SK-N-SH (cell line): ENCODE results near the gene ENTR1. TPM values are rescaled to one million over a fixed set of nuclear protein-coding genes. Genes with fewer than 3 reads are reported as not detected.

Experiments used
- CTCF ChIA-PET: fragments of 300-600, 350-600 bp; formaldehyde crosslinking; extraction: SDS; loops from one replicate; lab custom pipeline; 2021; lab: Yijun Ruan, JAX
- POLR2A ChIA-PET: fragments of 350-600 bp; sonication (Branson Sonifier 250); formaldehyde crosslinking; extraction: SDS; loops from one replicate; lab custom pipeline; 2020; ENCODE audit warnings: antibody characterized with exemption, inconsistent platforms; lab: Yijun Ruan, JAX
- DNase-seq: peaks from one replicate; pipeline ENCODE4 v3.0.0; 2012
- H2AFZ ChIP-seq: fragments of 200-600 bp; sonication (generic); 2 replicates; pipeline ENCODE4 v1.8.1; 2016; ENCODE audit warnings: antibody characterized with exemption, mild to moderate bottlenecking, low read depth
- H3F3A ChIP-seq: fragments of 200-600 bp; sonication (generic); replicated peaks from 2 replicates; pipeline ENCODE3; 2016; ENCODE audit warnings: antibody characterized with exemption, mild to moderate bottlenecking; ENCODE audit not compliant: insufficient read depth
- H3K27ac ChIP-seq, 2 experiments: fragments of 200-500 bp in 1 of 2; fragments of 200-600 bp in 1 of 2; sonication (Bioruptor generic) in 1 of 2; sonication (generic), shearing (Covaris generic) in 1 of 2; 2 replicates each; pipeline versions ENCODE4 v1.5.1 to v1.6.1; 2014 to 2016; ENCODE audit warnings: low read depth in 2 of 2, inconsistent platforms in 1 of 2, low read length in 1 of 2, mild to moderate bottlenecking in 1 of 2, mixed read lengths in 1 of 2
- H3K27me3 ChIP-seq: fragments of 200-600 bp; sonication (generic), shearing (Covaris generic); 2 replicates; pipeline ENCODE4 v1.6.1; 2016; ENCODE audit warnings: mixed run types; ENCODE audit not compliant: insufficient read depth
- H3K36me3 ChIP-seq, 2 experiments: fragments of 200-500 bp in 1 of 2; fragments of 200-600 bp in 1 of 2; sonication (Bioruptor generic) in 1 of 2; sonication (generic) in 1 of 2; replicated peaks in 1 of 2; 2 replicates each; pipeline versions ENCODE3 to v1.5.1; 2014 to 2016; ENCODE audit warnings: low read length in 1 of 2, mild to moderate bottlenecking in 1 of 2; ENCODE audit not compliant: insufficient read depth in 2 of 2, control insufficient read depth in 1 of 2
- H3K4me1 ChIP-seq, 2 experiments: fragments of 200-500 bp in 1 of 2; fragments of 200-600 bp in 1 of 2; sonication (Bioruptor generic) in 1 of 2; sonication (generic), shearing (Covaris generic) in 1 of 2; 2 replicates each; pipeline versions ENCODE4 v1.5.1 to v1.6.1; 2014 to 2016; ENCODE audit warnings: low read depth in 1 of 2, low read length in 1 of 2, mixed run types in 1 of 2; ENCODE audit not compliant: insufficient read depth in 2 of 2, control insufficient read depth in 1 of 2
- H3K4me2 ChIP-seq: fragments of 200-600 bp; sonication (generic), shearing (Covaris generic); 2 replicates; pipeline ENCODE4 v1.6.1; 2017; ENCODE audit warnings: mixed run types
- H3K4me3 ChIP-seq, 2 experiments: fragments of 200-500 bp in 1 of 2; fragments of 200-600 bp in 1 of 2; sonication (Bioruptor generic) in 1 of 2; sonication (generic), shearing (Covaris generic) in 1 of 2; 2 replicates each; pipeline versions ENCODE4 v1.5.1 to v1.8.1; 2014 to 2016; ENCODE audit warnings: low read depth in 2 of 2, inconsistent platforms in 1 of 2, low read length in 1 of 2, mild to moderate bottlenecking in 1 of 2, mixed read lengths in 1 of 2, moderate library complexity in 1 of 2
- H3K79me2 ChIP-seq: fragments of 200-600 bp; sonication (generic); 2 replicates; pipeline ENCODE4 v1.8.1; 2017; ENCODE audit warnings: mild to moderate bottlenecking; ENCODE audit not compliant: insufficient read depth
- H3K9ac ChIP-seq: fragments of 200-600 bp; sonication (generic); 2 replicates; pipeline ENCODE4 v1.6.1; 2017; ENCODE audit warnings: mixed run types
- H3K9me2 ChIP-seq: fragments of 200-600 bp; sonication (generic); 2 replicates; pipeline ENCODE4 v1.6.1; 2017; ENCODE audit warnings: mixed run types
- H3K9me3 ChIP-seq: fragments of 200-600 bp; sonication (generic); 2 replicates; pipeline ENCODE4 v1.6.1; 2017; ENCODE audit warnings: mixed run types, mild to moderate bottlenecking, moderate library complexity
- H4K20me1 ChIP-seq: fragments of 200-600 bp; sonication (generic); 2 replicates; pipeline ENCODE4 v1.6.1; 2017; ENCODE audit warnings: mild to moderate bottlenecking, mixed run types; ENCODE audit not compliant: insufficient read depth
- CHD2 ChIP-seq: fragments of 150-350 bp; IDR thresholded peaks from 2 replicates; pipeline ENCODE4 v1.6.1; 2018; ENCODE audit warnings: low read length; ENCODE audit not compliant: partially characterized antibody
- ELF1 ChIP-seq: IDR thresholded peaks from 2 replicates; pipeline ENCODE4 v1.4.0; 2012
- FOSL2 ChIP-seq: IDR thresholded peaks from 2 replicates; pipeline ENCODE4 v1.4.0; 2012; ENCODE audit warnings: low read depth, mild to moderate bottlenecking, moderate library complexity, borderline replicate concordance
- FOXM1 ChIP-seq: IDR thresholded peaks from 2 replicates; pipeline ENCODE4 v1.4.0; 2012; ENCODE audit warnings: low read depth, mild to moderate bottlenecking
- GABPA ChIP-seq: IDR thresholded peaks from 2 replicates; pipeline ENCODE4 v1.4.0; 2012; ENCODE audit warnings: low read depth, mild to moderate bottlenecking
- GATA2 ChIP-seq: sonication (generic); formaldehyde crosslinking; IDR thresholded peaks from 2 replicates; pipeline ENCODE4 v1.5.0; 2020; ENCODE audit warnings: mild to moderate bottlenecking, missing genetic modification reagents
- JUND ChIP-seq: IDR thresholded peaks from 2 replicates; pipeline ENCODE4 v1.4.0; 2012
- MEF2A ChIP-seq: IDR thresholded peaks from 2 replicates; pipeline ENCODE4 v1.4.0; 2012; ENCODE audit warnings: low read depth, borderline replicate concordance
- MXI1 ChIP-seq: IDR thresholded peaks from 2 replicates; pipeline ENCODE4 v1.6.1; 2012; ENCODE audit warnings: mild to moderate bottlenecking, low read depth, low read length, improper control_type of control experiment
- NFIC ChIP-seq: IDR thresholded peaks from 2 replicates; pipeline ENCODE4 v1.4.0; 2012; ENCODE audit warnings: borderline replicate concordance
- NRF1 ChIP-seq: IDR thresholded peaks from 2 replicates; pipeline ENCODE4 v1.6.1; 2012; ENCODE audit warnings: low read depth, mild to moderate bottlenecking, low read length
- RAD21 ChIP-seq: IDR thresholded peaks from 2 replicates; pipeline ENCODE4 v1.6.1; 2012; ENCODE audit warnings: mild to moderate bottlenecking, low read length
- RXRA ChIP-seq: IDR thresholded peaks from 2 replicates; pipeline ENCODE4 v1.4.0; 2012; ENCODE audit warnings: low read depth, mild to moderate bottlenecking, borderline replicate concordance
- SIN3A ChIP-seq: IDR thresholded peaks from 2 replicates; pipeline ENCODE4 v1.6.1; 2012; ENCODE audit warnings: low read depth, mild to moderate bottlenecking, low read length, moderate library complexity, borderline replicate concordance
- SMC3 ChIP-seq: IDR thresholded peaks from 2 replicates; pipeline ENCODE4 v1.6.1; 2012; ENCODE audit warnings: low read depth, low read length, improper control_type of control experiment
- TAF1 ChIP-seq: IDR thresholded peaks from 2 replicates; pipeline ENCODE4 v1.6.1; 2012; ENCODE audit warnings: low read depth, mild to moderate bottlenecking, low read length, moderate library complexity, borderline replicate concordance
- TCF12 ChIP-seq: IDR thresholded peaks from 2 replicates; pipeline ENCODE4 v1.4.0; 2012
- YY1 ChIP-seq: IDR thresholded peaks from 2 replicates; pipeline ENCODE4 v1.4.0; 2012; ENCODE audit warnings: low read depth, mild to moderate bottlenecking
- WGBS: methylation state at CpG from one replicate; pipeline ENCODE4 v1.1.6; 2017; ENCODE audit warnings: low lambda C conversion rate; 5-methylcytosine and 5-hydroxymethylcytosine counted together
- polyA plus RNA-seq, 3 experiments: library from polyadenylated mRNA; depleted of rRNA; stranded (reverse); fragments of >200 nt; gene quantifications; 2 replicates each; pipeline ENCODE4 v1.2.3, GENCODE V29; 2012
- TF ChIP-seq, protein P1 (sequence below): fragments of 150-350 bp; IDR thresholded peaks from 2 replicates; pipeline ENCODE4 v1.6.1; 2017; ENCODE audit warnings: antibody characterized with exemption, low read length, low read depth, borderline replicate concordance
- TF ChIP-seq, protein P2 (sequence below): IDR thresholded peaks from 2 replicates; pipeline ENCODE4 v1.4.0; 2012; ENCODE audit warnings: low read depth, borderline replicate concordance
- TF ChIP-seq, protein P3 (sequence below): IDR thresholded peaks from 2 replicates; pipeline ENCODE4 v1.4.0; 2012; ENCODE audit warnings: low read depth
- TF ChIP-seq, protein P4 (sequence below): IDR thresholded peaks from 2 replicates; pipeline ENCODE4 v1.4.0; 2012; ENCODE audit warnings: low read depth, borderline replicate concordance
- TF ChIP-seq, protein P5 (sequence below): fragments of 150-350 bp; IDR thresholded peaks from 2 replicates; pipeline ENCODE4 v1.6.1; 2016; ENCODE audit warnings: mild to moderate bottlenecking, low read depth, low read length
- TF ChIP-seq, protein P6 (sequence below): IDR thresholded peaks from 2 replicates; pipeline ENCODE4; 2012

ENTR1 gene
- polyA plus RNA-seq, 1 of the 3 experiments (the other 2 are of a cell fraction): 71.3 TPM

DNA sequence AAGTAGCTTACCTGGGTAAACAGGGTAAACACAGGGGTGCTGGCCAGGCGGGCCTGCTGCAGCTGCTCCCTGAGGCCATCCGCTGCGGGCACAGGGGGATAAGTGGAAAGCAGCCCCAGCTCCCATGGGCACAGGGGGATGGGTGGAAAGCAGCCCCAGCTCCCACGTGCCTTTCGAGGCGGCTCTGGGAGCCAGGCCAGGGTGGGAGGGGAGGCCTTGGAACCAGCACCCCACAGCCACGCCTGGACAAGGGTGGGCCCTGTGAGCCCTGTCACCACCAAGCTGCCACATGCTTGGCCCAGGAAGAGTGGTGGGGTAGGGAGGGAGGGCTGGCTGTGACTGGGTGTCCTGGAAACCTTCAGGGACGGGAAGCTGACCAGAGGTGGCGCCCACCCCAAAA is 29.1 kb downstream of the ENTR1 start:
- no peak for DNase-seq
- H3K36me3 ChIP-seq: peaks cover 14 to 65% of the 10 kb centered on the region in 2 experiments
- POLR2A ChIA-PET: no interaction called here

DNA sequence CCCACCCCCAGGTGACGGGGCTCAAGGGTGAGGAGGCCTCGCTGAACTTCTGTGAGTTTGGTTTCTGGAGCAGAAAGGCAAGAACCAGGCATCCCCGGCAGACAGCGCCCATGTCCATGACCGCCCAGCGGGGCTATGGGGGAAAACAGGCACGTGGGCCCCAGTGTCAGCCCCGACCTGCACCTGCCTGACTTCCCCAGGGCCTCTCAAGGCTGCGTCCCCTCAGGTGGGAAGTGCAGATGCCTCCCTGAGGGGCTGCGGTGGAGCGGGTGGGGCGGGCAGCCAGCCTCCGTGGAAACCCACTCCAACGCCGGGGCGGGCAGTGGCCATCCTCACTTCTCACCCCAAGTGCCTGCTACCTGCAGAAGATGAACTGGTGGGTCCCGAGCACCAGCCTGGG is 30.0 kb downstream of the ENTR1 start:
- Histone ChIP-seq H3K79me2 (no peaks in the 10 kb centered on the region), H3K27me3 (no peaks in the 10 kb centered on the region), H3K27ac (no peak overlapping the region), H2AFZ (no peak overlapping the region), H3K9me3 (no peaks in the 10 kb centered on the region), H3K9me2 (no peaks in the 10 kb centered on the region), H3K4me1 (peaks cover 0 to 8% of the 10 kb centered on the region in 2 experiments; a peak in 1 of 4 replicates), H3K9ac (no peak overlapping the region), H3F3A (peaks cover under 1% of the 10 kb centered on the region), H3K4me2 (no peak overlapping the region), H3K4me3 (no peak overlapping the region), H3K36me3 (peaks cover 9 to 72% of the 10 kb centered on the region in 2 experiments), H4K20me1 (no peaks in the 10 kb centered on the region)
- 95% methylated on average over 10 of the region's 17 CpGs for WGBS
- no peak for DNase-seq
- ChIA-PET CTCF (interaction anchor here (1.3 to 3.9 kb wide), 2 partner anchors 17 to 18 kb away, joined by 3 to 15 read pairs; partner anchors contain the start of gene DNLZ), POLR2A (no interaction called here)
- TF ChIP-seq, protein P1, sequence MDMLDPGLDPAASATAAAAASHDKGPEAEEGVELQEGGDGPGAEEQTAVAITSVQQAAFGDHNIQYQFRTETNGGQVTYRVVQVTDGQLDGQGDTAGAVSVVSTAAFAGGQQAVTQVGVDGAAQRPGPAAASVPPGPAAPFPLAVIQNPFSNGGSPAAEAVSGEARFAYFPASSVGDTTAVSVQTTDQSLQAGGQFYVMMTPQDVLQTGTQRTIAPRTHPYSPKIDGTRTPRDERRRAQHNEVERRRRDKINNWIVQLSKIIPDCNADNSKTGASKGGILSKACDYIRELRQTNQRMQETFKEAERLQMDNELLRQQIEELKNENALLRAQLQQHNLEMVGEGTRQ: no peak
- TF ChIP-seq SIN3A: no peak
- TF ChIP-seq SMC3: no peak
- TF ChIP-seq, protein P2, sequence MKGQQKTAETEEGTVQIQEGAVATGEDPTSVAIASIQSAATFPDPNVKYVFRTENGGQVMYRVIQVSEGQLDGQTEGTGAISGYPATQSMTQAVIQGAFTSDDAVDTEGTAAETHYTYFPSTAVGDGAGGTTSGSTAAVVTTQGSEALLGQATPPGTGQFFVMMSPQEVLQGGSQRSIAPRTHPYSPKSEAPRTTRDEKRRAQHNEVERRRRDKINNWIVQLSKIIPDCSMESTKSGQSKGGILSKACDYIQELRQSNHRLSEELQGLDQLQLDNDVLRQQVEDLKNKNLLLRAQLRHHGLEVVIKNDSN: no peak
- no peak for TF ChIP-seq GATA2 (CRISPR knock-in tag)
- TF ChIP-seq, protein P3, sequence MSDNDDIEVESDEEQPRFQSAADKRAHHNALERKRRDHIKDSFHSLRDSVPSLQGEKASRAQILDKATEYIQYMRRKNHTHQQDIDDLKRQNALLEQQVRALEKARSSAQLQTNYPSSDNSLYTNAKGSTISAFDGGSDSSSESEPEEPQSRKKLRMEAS: no peak
- TF ChIP-seq, protein P4, sequence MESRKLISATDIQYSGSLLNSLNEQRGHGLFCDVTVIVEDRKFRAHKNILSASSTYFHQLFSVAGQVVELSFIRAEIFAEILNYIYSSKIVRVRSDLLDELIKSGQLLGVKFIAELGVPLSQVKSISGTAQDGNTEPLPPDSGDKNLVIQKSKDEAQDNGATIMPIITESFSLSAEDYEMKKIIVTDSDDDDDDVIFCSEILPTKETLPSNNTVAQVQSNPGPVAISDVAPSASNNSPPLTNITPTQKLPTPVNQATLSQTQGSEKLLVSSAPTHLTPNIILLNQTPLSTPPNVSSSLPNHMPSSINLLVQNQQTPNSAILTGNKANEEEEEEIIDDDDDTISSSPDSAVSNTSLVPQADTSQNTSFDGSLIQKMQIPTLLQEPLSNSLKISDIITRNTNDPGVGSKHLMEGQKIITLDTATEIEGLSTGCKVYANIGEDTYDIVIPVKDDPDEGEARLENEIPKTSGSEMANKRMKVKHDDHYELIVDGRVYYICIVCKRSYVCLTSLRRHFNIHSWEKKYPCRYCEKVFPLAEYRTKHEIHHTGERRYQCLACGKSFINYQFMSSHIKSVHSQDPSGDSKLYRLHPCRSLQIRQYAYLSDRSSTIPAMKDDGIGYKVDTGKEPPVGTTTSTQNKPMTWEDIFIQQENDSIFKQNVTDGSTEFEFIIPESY: no peak
- TF ChIP-seq FOSL2: no peak

More for the DNA sequence above, 29.1 kb downstream of the ENTR1 start:
- CTCF ChIA-PET: interaction anchor here (0.6 to 1.3 kb wide), 4 partner anchors 12 to 18 kb away, joined by 3 to 10 read pairs (median 4); partner anchors contain the start of genes DNLZ and SNAPC4
- Histone ChIP-seq H3K4me1 (no peaks in the 10 kb centered on the region), H3K9ac (no peak overlapping the region), H3K9me3 (no peaks in the 10 kb centered on the region), H3K27me3 (no peaks in the 10 kb centered on the region), H2AFZ (no peak overlapping the region), H3K4me2 (no peak overlapping the region), H3K79me2 (no peaks in the 10 kb centered on the region), H3K27ac (no peak overlapping the region), H4K20me1 (no peaks in the 10 kb centered on the region), H3F3A (peaks cover 5% of the 10 kb centered on the region), H3K4me3 (no peak overlapping the region), H3K9me2 (no peaks in the 10 kb centered on the region)
- WGBS: 95% methylated on average over 9 of the region's 9 CpGs
- TF ChIP-seq, protein P5, sequence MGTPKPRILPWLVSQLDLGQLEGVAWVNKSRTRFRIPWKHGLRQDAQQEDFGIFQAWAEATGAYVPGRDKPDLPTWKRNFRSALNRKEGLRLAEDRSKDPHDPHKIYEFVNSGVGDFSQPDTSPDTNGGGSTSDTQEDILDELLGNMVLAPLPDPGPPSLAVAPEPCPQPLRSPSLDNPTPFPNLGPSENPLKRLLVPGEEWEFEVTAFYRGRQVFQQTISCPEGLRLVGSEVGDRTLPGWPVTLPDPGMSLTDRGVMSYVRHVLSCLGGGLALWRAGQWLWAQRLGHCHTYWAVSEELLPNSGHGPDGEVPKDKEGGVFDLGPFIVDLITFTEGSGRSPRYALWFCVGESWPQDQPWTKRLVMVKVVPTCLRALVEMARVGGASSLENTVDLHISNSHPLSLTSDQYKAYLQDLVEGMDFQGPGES: no peak
- TF ChIP-seq SMC3 (no peak), RXRA (no peak), MXI1 (no peak), MEF2A (no peak), ELF1 (no peak), FOXM1 (no peak), GABPA (no peak), YY1 (no peak), RAD21 (no peak), TCF12 (no peak), GATA2 (CRISPR knock-in tag) (no peak), CHD2 (no peak), TAF1 (no peak), NFIC (no peak), NRF1 (no peak), JUND (no peak)
- TF ChIP-seq, protein P3: no peak
- TF ChIP-seq, protein P2: no peak
- TF ChIP-seq, protein P6, sequence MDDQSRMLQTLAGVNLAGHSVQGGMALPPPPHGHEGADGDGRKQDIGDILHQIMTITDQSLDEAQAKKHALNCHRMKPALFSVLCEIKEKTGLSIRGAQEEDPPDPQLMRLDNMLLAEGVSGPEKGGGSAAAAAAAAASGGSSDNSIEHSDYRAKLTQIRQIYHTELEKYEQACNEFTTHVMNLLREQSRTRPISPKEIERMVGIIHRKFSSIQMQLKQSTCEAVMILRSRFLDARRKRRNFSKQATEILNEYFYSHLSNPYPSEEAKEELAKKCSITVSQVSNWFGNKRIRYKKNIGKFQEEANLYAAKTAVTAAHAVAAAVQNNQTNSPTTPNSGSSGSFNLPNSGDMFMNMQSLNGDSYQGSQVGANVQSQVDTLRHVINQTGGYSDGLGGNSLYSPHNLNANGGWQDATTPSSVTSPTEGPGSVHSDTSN: no peak
